Activated T-helper 1 cell treated with anti-CD3 and anti-CD28 coated beads, Interleukin-12 subunit alpha, Interleukin-12 subunit beta, Interleukin-2, Interleukin-4 antibody, amounts not matched to agents 30 ng/mL and 10 ng/mL and 1 ng/mL, durations not matched to agents 14 hours and 24 hours and 36 hours (primary cell): Measurements from ENCODE around the gene ZNF776. TPM values are rescaled to one million over a fixed set of nuclear protein-coding genes. Genes with fewer than 3 reads are reported as not detected.
"Not testable (repeated sequence)": the region's sequence is repeated elsewhere in the genome, so short reads cannot be mapped to it uniquely, and the experiment has no call there.

Experiments
- DNase-seq: peaks from one replicate; pipeline ENCODE4 v3.0.0; 2021; ENCODE audit warnings: low spot score
- H3K27ac Mint-ChIP-seq: one replicate; pipeline ENCODE4 v1.8.0; 2021; ENCODE audit warnings: mild to moderate bottlenecking, mixed read lengths
- H3K27me3 Mint-ChIP-seq: one replicate; pipeline ENCODE4 v1.8.0; 2022; ENCODE audit warnings: mild to moderate bottlenecking, moderate library complexity, mixed read lengths; ENCODE audit not compliant: insufficient read depth
- H3K36me3 Mint-ChIP-seq: one replicate; pipeline ENCODE4 v1.8.0; 2021; ENCODE audit warnings: low read depth, mixed read lengths
- H3K4me1 Mint-ChIP-seq: one replicate; pipeline ENCODE4 v1.8.0; 2021; ENCODE audit warnings: low read depth, mixed read lengths
- H3K4me3 Mint-ChIP-seq: one replicate; pipeline ENCODE4 v1.8.0; 2021; ENCODE audit warnings: mild to moderate bottlenecking, moderate library complexity, mixed read lengths
- H3K9me3 Mint-ChIP-seq: one replicate; pipeline ENCODE4 v1.8.0; 2021; ENCODE audit warnings: mixed read lengths
- intact Hi-C: fragments of 100-400 bp; cut with micrococcal nuclease; formaldehyde crosslinking; loops from one replicate; pipeline ENCODE4 v1.15.1; 2024
- total RNA-seq: library from RNA; stranded (reverse); gene quantifications from 2 replicates; pipeline ENCODE4 v1.2.3, GENCODE V29; 2022

Gene ZNF776
- total RNA-seq, 1 donor from 2014 or later = 6.8 TPM

- Mint-ChIP-seq H3K4me3 (no peak overlapping the region), H3K9me3 (peaks cover 47% of the 10 kb centered on the region), H3K27ac (no peak overlapping the region), H3K27me3 (no peaks in the 10 kb centered on the region), H3K36me3 (peaks cover 54% of the 10 kb centered on the region), H3K4me1 (peaks cover 14% of the 10 kb centered on the region)
- no peak for DNase-seq
- intact Hi-C loops = no loop called here
These were observed 41.6 kb downstream of the ZNF776 start for GRCh38 chr19:57788114-57788692.

- Mint-ChIP-seq H3K27me3 (no peaks in the 10 kb centered on the region), H3K4me3 (no peak overlapping the region), H3K9me3 (peaks cover 47% of the 10 kb centered on the region), H3K27ac (no peak overlapping the region), H3K4me1 (peaks cover 14% of the 10 kb centered on the region), H3K36me3 (peaks cover 54% of the 10 kb centered on the region)
- intact Hi-C loops = no loop called here
- DNase-seq = no peak
These were observed 42.7 kb downstream of the ZNF776 start for GRCh38 chr19:57789288-57789687.

GRCh38 chr19:57796580-57796979, 50.0 kb downstream of the ZNF776 start:
- DNase-seq, H3K4me1 Mint-ChIP-seq, H3K9me3 Mint-ChIP-seq, H3K27me3 Mint-ChIP-seq, intact Hi-C loops, H3K4me3 Mint-ChIP-seq, H3K27ac Mint-ChIP-seq: not testable (repeated sequence)
- H3K36me3 Mint-ChIP-seq = peaks cover 34% of the 10 kb centered on the region

GRCh38 chr19:57800696-57801095, 54.1 kb downstream of the ZNF776 start:
- intact Hi-C loops = no loop called here
- peaks cover 23% of the 10 kb centered on the region for H3K4me1 Mint-ChIP-seq
- H3K9me3 Mint-ChIP-seq = peaks cover 8% of the 10 kb centered on the region
- DNase-seq = no peak
- H3K27me3 Mint-ChIP-seq = no peaks in the 10 kb centered on the region
- H3K4me3 Mint-ChIP-seq = no peak overlapping the region
- no peak overlapping the region for H3K27ac Mint-ChIP-seq
- peaks cover 37% of the 10 kb centered on the region for H3K36me3 Mint-ChIP-seq

- H3K27ac Mint-ChIP-seq = no peak overlapping the region
- H3K9me3 Mint-ChIP-seq = peaks cover 13% of the 10 kb centered on the region
- intact Hi-C loops = no loop called here
- DNase-seq = no peak
- H3K36me3 Mint-ChIP-seq = peaks cover 35% of the 10 kb centered on the region
- peaks cover 23% of the 10 kb centered on the region for H3K4me1 Mint-ChIP-seq
- H3K27me3 Mint-ChIP-seq = no peaks in the 10 kb centered on the region
- no peak overlapping the region for H3K4me3 Mint-ChIP-seq
These were observed 55.7 kb downstream of the ZNF776 start for GRCh38 chr19:57802269-57802668.

- no peak for DNase-seq
- intact Hi-C loops = no loop called here
- Mint-ChIP-seq H3K27ac (peak overlapping the region; percentile 52), H3K4me3 (peak overlapping the region; percentile 76), H3K4me1 (peaks cover 23% of the 10 kb centered on the region), H3K9me3 (peaks cover 13% of the 10 kb centered on the region), H3K36me3 (peaks cover 42% of the 10 kb centered on the region), H3K27me3 (no peaks in the 10 kb centered on the region)
These were observed 56.6 kb downstream of the ZNF776 start for GRCh38 chr19:57803265-57803593.

- H3K36me3 Mint-ChIP-seq = peaks cover 46% of the 10 kb centered on the region
- intact Hi-C loops = no loop called here
- no peak for DNase-seq
- H3K27ac Mint-ChIP-seq = peak overlapping the region; percentile 52
- peak overlapping the region; percentile 76 for H3K4me3 Mint-ChIP-seq
- H3K27me3 Mint-ChIP-seq = no peaks in the 10 kb centered on the region
- peaks cover 23% of the 10 kb centered on the region for H3K4me1 Mint-ChIP-seq
- H3K9me3 Mint-ChIP-seq = peaks cover 13% of the 10 kb centered on the region
These were observed 57.1 kb downstream of the ZNF776 start for GRCh38 chr19:57803594-57804325.

GRCh38 chr19:57807541-57807940, 60.9 kb downstream of the ZNF776 start:
- Mint-ChIP-seq H3K4me3 (no peak overlapping the region), H3K9me3 (peaks cover 4% of the 10 kb centered on the region), H3K36me3 (peaks cover 54% of the 10 kb centered on the region), H3K27me3 (no peaks in the 10 kb centered on the region), H3K4me1 (peaks cover 23% of the 10 kb centered on the region), H3K27ac (no peak overlapping the region)
- intact Hi-C loops = no loop called here
- no peak for DNase-seq

Other genes with a start within 250 kb of the ZNF776 start
- 5.0 and 5.8 TPM in 2 replicates for gene ZNF773, start 246.9 kb upstream of the ZNF776 start, total RNA-seq
- 3.6 and 4.2 TPM in 2 replicates for gene ZNF549, start 219.5 kb upstream of the ZNF776 start, total RNA-seq
- gene ZNF550, start 187.0 kb upstream of the ZNF776 start, total RNA-seq = 7.2 and 7.5 TPM in 2 replicates
- 3.2 and 3.7 TPM in 2 replicates for gene ZNF416, start 167.9 kb upstream of the ZNF776 start, total RNA-seq
- 3.9 and 4.0 TPM in 2 replicates for gene ZIK1, start 162.7 kb upstream of the ZNF776 start, total RNA-seq
- gene ZNF530, start 146.9 kb upstream of the ZNF776 start, total RNA-seq = 5.4 and 7.3 TPM in 2 replicates
- 8.4 and 9.4 TPM in 2 replicates for gene ZNF134, start 132.6 kb upstream of the ZNF776 start, total RNA-seq
- gene ZNF211, start 113.6 kb upstream of the ZNF776 start, total RNA-seq = 8.3 and 8.4 TPM in 2 replicates
- gene ZSCAN4, start 77.9 kb upstream of the ZNF776 start, total RNA-seq = not detected in 2 replicates
- 9.6 and 11.1 TPM in 2 replicates for gene ZNF551, start 64.8 kb upstream of the ZNF776 start, total RNA-seq
- gene ZNF154, start 37.6 kb upstream of the ZNF776 start, total RNA-seq = 4.6 and 4.7 TPM in 2 replicates
- 4.9 and 5.5 TPM in 2 replicates for gene ZNF671, start 19.2 kb upstream of the ZNF776 start, total RNA-seq
- 13.6 and 13.8 TPM in 2 replicates for gene ZNF586, start 22.9 kb downstream of the ZNF776 start, total RNA-seq
- 9.0 and 10.7 TPM in 2 replicates for gene ZNF552, start 68.1 kb downstream of the ZNF776 start, total RNA-seq
- gene ZNF587B, start 83.5 kb downstream of the ZNF776 start, total RNA-seq = 25.1 and 26.7 TPM in 2 replicates
- 29.4 and 29.6 TPM in 2 replicates for gene ZNF587, start 103.0 kb downstream of the ZNF776 start, total RNA-seq
- gene ZNF814, start 142.2 kb downstream of the ZNF776 start, total RNA-seq = 14.1 and 15.7 TPM in 2 replicates
- gene ZNF417, start 169.8 kb downstream of the ZNF776 start, total RNA-seq = 10.9 and 11.6 TPM in 2 replicates
- 0.70 and 3.6 TPM in 2 replicates for gene ZNF418, start 188.6 kb downstream of the ZNF776 start, total RNA-seq
- gene ZNF256, start 200.9 kb downstream of the ZNF776 start, total RNA-seq = 2.5 and 3.4 TPM in 2 replicates
- gene C19orf18, start 227.7 kb downstream of the ZNF776 start, total RNA-seq = not detected in 2 replicates